Measurements from ENCODE around the gene CTBP1.

GRCh38 chr4:1170156-1170975 lies 78.6 kb downstream of the CTBP1 start:
- TF ChIP-seq POLR2A (IDR thresholded peaks at IDR 0.05; ENCODE audit: low read length), result no peak
- TF ChIP-seq GATA1 (IDR thresholded peaks at IDR 0.05; ENCODE audit: low read depth, low read length), result no peak

All from erythroblast (primary cell).